NCI-H446 treated with DMSO at 0.1 percent for 48 hours (cell line): Measurements from ENCODE around the gene KCNK7.

Experiments used
- DNase-seq: peaks from one replicate; lab custom pipeline; 2025; lab: John Stamatoyannopoulos, UW

The KCNK7 gene

DNA sequence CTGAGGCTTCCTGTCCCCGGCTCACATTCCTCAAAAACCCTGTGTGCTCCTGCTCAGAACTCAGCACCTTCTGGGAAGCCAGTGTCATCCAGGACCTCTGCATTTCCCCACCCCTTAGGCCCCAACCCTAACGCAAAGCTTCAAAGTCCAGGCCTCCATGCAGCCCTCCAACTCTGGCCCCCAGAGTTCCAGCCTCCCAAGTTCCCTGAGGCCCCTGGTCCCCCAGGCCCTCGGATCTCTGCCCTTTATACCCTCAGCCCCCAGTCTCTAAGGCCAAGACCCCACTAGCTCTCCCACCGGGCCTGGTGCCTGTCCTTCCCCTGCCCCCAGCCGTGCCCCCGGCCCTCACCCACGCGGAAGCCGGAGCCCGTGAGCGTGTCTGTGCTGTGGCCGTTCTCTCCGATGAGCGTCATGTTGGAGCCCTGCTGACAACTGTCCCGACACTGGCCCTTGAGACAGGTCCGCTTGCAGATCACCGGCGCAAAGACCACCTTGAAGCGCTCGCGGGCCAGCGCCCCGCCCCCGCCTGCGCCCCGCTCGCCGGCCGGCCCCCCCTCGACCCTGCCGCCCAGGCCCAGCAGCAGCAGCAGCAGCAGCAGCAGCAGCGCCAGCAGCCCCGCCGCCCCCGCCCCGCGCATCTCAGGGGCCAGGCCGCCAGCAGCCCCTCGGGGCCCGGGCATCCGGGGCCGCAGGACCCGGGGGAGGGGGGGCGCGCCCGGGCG lies 38.2 kb downstream of the KCNK7 start:
- DNase-seq: no peak

DNA sequence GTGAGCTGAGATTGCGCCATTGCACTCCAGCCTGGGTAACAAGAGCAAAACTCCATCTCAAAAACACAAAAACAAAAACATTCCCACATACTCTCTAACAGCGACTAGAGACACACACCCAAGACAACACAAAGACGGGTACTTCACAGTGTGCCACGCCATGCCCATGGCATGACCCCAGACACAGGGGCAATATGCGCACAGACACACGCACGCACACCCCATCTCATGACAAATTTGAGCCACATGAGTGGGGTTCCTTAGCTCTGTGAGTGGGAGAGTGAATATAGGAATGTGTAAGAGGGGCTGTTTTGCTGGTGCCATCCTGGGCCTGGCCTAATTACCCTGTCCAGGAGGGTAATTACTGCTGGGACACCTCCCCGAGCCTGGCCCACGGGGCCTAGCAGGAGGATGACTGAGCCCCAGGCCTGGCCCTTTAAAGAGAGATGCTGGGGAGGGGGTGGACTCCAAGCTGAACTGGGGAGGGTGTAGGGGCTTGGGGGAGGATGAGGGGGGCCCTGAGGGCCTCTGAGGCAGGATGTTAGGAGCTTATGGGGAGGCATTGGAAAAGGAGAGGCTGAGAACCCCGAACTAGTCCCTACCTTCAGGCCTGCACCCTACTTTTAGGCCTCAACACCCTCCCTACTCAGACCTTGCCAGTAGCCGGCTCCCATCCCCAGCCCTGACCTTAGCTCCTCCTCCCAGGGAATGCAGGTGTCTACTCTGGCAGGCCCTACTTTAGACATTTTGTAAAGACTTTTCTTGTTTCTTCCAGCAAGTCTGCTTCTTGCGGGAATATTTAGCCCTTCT lies 38.9 kb downstream of the KCNK7 start:
- DNase-seq: no peak

DNA sequence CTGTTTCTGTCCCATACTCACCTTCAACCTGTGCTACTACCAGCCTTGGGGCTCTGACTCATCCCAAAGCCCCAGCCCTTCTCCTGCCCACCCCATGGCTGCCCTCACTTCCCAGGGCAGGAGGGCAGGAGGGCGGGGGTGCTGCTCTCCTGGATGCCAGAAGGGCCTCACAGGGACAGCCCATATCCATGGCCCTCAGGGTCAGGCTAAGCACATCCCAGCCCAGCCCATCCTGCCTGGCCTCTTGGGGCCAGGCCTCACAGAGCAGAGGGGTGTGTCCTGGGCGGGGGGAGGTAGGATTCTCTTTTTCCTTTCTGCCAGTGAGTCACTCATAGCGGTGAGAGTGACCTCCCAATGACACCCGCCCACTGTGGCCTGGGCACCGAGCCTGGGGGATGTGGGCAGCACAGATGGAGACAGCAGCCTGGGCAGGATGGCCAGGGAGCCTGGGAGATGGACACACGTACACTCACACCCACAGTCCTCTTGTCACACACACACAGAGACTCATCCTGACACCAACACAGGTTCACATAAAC lies 39.8 kb downstream of the KCNK7 start:
- DNase-seq: no peak

DNA sequence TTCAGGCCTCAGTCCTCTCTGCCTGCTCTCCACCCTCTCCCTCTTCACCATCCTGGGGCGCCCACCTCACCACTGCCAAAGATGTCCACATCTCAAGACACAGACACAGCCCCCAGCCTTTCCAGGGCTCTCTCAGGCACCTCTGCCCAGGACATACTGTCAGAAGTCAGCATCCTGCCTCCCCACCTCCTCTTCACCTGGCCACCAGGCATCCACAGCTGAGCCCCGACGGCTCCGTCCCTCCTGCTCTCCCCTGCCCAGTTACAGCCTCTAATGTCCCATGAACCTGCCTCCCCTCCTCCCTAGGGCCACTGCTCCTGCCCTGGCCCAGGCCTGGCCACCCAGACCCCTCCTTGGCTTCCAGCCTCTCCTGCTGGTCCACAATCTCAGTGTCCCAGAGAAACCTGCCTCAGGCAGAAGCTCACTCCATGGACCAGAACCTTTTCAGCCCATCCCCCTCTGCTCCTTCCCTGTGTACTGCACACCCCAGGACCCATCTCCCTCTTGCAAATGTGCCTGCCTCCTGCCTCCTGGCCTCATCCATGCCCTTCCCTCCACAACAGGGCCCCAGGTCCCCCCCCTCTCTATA lies 40.7 kb downstream of the KCNK7 start:
- no peak for DNase-seq

DNA sequence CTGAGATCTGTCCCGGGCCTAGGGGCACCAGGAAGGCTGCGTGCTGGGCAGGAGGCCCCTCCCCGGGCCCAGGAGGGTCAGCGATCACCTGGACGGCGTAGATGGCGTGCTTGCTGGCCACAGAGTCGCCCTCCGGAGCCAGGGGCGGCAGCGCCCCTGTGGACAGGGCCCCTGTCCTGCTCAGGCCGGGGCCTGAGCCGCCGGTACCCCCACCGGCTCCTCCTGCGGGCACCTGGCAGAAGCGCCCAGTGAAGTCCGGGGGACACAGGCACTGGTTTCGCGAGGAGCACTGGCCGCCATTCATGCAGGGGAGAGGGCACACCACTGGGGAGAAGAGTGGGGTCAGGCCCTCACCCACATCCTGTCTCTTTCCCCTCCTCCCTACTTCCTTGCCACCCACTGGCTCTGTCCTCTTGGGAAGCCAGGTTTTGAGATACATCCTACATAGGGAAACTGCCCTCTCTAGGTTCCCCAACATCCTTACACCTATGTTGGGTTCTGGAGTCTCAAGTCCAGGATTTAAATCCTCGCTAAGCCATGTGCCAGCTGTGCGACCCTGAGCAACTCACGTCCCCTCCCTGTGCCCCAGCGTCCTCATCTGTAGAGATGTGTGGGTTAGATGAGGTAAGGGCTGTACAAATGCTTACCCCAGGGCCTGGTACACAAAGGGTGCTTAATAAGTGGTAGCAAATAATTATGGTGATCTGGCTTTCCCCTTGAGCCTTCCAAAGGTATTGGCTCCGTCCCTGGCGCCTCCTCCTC lies 41.4 kb downstream of the KCNK7 start:
- DNase-seq: no peak

DNA sequence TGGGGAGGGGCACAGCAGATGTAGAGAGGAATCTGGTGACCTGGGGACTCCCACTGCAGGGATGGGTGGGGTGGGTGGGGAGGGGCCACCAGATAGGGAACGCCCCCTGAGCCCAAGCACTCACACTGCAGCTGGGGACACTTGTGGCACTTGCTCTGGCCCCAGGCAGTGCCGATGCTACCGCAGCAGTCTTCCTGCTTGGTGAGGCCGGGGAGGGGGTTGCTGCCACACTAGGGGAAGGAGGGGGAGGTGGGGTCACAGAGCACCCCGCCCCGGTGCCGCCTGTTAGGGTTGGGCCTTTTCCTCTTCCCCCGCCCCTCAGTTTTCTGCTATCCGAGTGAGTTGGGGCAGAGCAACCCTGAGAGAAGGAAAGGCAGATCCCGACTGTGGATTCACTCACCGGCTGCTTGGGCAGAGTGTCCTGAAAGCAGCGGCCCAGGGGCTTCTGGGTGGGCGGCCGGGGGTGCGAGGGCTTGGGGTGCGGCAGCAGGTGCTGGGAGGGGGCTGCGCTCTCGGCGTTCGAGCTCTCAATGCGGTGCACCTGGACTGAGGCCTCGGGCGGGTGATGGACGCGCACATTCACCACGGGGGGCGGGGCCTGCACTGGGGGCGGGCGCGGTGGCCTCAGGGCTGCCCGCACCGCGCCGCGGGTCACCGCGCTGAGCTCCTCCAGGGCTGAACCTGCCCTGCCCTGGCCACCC lies 42.1 kb downstream of the KCNK7 start:
- DNase-seq: no peak

DNA sequence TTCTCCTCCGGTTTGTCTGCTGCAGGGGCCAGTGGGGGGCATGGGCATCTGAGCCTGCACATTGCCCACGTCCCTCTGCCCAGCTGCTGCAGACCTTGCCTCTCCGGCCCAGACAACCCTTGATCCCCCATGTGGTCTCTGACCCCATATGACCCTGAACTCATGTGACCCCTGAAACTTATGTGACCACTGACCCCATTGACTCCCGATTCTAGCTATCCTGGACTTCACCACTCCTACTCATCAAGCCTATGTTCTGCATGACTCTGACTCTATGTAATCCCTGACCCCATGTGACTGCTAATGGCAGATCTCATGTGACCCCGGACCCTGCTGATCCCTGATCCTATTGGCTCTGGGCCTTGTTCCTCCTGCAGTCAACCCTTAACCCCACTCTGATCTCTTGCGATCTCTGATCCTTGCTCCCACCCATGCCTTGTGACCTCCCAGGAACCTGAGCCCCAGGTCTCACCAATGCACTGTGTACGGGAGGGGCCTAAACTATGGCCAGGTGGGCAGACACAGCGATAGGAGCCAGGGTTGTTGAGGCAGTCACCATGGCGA lies 43.1 kb downstream of the KCNK7 start:
- no peak for DNase-seq

DNA sequence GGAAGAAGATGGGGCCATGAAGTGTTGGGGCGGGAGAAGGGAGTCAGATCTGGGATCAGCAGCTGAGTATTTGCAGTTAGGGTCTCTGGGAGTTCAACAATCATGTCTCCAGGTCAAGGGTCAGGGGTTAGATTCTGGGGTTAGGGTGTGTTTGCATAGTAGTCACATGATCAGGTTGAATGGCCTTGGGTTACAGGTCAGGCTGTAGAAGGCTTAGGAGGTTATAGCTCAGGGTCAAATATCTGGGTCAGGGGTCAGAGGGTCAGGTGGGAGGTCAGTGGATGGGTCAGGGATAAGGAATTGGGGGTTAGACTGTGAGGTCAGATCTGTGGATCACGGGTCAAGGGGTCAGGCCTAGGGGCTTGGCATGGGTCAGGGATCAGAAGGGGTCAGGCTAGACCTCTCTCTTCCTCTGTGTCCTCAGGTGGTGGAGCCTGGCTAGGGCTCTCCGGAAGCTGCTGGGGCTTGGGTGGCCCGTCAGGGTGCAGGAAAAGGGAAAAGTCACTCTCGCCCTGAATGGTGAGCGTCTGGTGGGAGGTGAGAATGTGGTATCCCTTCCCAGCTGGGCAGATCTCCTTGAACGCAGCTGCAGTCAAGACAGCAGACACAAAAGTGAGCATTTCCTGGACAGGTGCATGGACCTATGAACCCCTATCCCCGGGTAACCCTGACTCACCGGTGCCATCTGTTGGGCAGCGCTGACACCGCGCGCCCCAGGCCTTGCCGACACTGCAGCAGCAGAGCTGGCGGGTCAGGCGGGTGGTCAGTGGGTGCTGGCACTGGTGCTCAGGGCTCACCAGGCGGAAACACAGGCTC lies 43.8 kb downstream of the KCNK7 start:
- no peak for DNase-seq

DNA sequence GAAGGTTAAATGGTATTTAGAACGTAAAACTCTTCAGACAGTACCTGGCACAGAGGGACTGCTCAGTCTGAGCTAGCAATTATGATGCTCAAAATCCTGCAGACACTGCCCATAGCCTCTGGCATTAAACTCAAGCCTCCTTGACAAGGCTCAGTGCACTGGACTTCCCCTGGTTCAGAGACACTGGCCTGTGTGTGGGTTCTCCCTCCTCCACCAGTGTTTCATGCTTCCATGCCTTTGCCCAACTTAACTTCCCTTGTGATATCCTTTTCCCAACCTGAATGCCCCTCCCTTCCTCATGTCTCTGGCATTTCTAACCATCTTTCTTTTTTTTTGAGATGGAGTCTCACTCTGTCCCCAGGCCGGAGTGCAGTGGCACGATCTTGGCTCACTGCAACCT lies 46.5 kb downstream of the KCNK7 start:
- no peak for DNase-seq

DNA sequence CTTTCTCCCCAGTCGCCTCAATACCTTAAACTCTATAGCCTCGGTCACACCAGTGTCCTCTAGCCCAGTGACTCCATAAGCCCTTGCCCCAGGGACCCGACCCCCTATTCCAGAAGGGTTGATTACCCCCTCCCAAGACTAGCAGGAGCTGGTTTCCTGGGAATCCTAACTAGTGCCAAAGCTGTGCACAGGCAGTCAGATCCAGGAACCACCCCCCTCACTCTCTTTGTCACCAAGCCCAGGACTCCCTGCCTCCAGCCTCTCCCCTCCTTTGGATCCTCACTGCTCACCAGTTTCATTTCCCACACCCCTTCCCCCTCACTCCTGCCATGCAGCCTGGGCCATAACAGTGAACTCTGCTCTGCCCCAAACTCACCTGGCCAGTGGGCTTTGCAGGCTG lies 47.2 kb downstream of the KCNK7 start:
- DNase-seq: no peak

DNA sequence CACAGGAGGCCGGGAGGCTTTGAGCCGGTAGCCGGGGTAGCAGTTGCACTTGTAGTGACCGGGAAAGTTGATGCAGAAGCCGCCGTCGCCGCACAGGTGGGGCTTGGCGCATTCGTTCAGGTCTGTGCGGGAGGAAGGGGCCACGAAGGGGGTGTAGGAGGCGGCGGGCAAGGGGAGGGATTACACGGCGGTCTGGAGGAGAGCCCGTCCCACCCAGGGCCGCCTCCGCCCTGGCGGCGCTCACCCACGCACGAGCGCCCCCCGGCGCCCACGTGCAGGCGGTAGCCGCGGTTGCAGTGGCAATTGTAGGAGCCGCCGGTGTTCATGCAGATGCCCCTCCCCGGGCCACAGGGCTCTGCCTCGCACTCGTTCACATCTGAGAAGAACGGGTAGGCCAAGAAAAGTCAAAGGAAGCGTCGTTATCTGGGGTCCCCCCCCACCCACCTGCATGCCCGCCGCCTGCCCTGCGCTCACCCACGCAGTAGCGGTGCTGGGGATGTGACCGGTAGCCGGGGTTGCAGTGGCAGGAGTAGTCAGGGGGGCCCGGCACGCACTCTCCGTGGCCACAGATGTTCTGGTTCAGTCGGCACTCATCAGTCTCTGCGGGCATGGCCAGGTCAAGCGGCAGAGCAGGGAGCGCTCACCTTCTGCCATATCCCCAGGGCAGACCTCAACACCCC lies 48.0 kb downstream of the KCNK7 start:
- DNase-seq: no peak

DNA sequence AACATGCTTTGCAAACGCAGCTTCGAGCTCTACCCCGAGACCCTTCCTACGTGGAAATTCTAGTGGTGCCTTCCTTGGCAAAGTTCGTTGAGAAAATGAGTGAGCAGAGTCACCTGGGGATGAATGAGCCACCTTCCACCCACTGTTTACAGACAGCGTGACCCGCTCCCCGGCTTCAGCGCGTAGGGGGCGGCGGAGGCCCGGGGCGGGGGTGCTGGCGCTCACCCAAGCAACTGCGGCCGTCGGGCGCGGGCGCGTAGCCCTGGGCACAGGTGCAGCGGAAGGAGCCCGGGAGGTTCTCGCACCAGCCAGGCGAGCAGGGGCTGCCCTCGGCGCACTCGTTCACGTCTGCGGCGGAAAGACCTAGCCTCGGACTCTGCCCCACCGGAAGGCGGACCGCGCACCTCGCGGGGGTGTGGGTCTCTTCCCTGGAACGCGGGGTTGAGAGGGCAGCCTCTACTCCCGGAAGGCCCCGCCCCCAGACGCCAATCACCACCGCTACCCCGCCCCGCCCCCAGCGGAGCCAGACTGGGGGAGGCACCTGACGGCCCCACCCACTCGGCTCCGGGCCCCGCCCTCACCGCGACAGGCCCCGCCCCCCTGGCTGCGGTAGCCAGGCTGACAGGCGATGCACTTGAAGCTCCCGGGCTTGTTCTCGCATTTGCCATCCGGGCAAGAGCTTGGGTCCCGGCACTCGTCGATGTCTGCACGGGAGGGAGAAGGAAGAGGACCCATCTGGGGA lies 49.2 kb downstream of the KCNK7 start:
- no peak for DNase-seq

DNA sequence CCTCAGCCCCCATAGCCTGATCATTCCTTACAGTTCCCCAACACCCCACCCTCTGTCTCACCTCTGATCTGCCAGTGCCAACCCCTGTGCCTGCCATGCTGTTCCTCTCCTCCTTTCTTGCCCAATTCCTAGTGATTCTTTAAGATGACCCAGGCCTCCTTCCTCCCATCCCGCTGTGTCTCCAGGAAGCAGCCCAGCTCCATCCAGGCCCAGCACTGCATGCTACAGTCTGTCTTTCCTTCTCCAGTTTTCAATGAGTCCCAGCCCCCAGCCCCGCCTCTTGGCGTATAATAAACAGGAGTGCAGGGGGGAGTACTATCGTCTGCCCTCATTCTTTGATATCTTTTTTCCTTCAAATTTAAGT lies 49.8 kb downstream of the KCNK7 start:
- no peak for DNase-seq
